Ovary (tissue), 9 donors: ENCODE measurements around the gene GRB7. TPM values are rescaled to one million over a fixed set of nuclear protein-coding genes. Genes with fewer than 3 reads are reported as not detected.

Experiments
- DNase-seq, 5 donors: peaks; one replicate each; pipeline ENCODE4 v3.0.0-alpha.2; 2019 to 2020
- H3K27ac ChIP-seq, 2 donors: fragments of 200-600 bp; one replicate each; pipeline versions ENCODE4 v1.5.1 to v1.8.0; 2019 to 2022
- H3K27me3 ChIP-seq: fragments of 200-600 bp; one replicate; pipeline ENCODE4 v1.8.0; 2022
- H3K36me3 ChIP-seq: fragments of 200-600 bp; sonication (generic); one replicate; pipeline ENCODE4 v1.5.1; 2019
- H3K4me1 ChIP-seq: one replicate; pipeline ENCODE4 v1.8.1; 2013; ENCODE audit warnings: mild to moderate bottlenecking, moderate library complexity; ENCODE audit not compliant: insufficient read depth
- H3K4me3 ChIP-seq: fragments of 200-600 bp; sonication (generic); one replicate; pipeline ENCODE4 v1.5.1; 2017
- H3K9me3 ChIP-seq, 2 donors: fragments of 200-600 bp in 1 of 2; sonication (generic) in 1 of 2; one replicate each; pipeline versions ENCODE4 v1.5.1 to v1.8.1; 2013 to 2019; ENCODE audit warnings: mild to moderate bottlenecking in 1 of 2, moderate library complexity in 1 of 2
- CTCF ChIP-seq, 3 donors: fragments of 450-650 bp in 2 of 3; fragments of 200-600 bp in 1 of 3; IDR thresholded peaks; one replicate each; pipeline versions ENCODE4 v1.5.1 to v1.8.0; 2016 to 2022; ENCODE audit warnings: antibody characterized with exemption in 3 of 3, mild to moderate bottlenecking in 1 of 3
- EP300 ChIP-seq: sonication (generic); formaldehyde crosslinking; IDR thresholded peaks from one replicate; pipeline ENCODE4 v1.6.1; 2017; ENCODE audit warnings: antibody characterized with exemption
- POLR2A ChIP-seq: fragments of 450-650 bp; IDR thresholded peaks from one replicate; pipeline ENCODE4 v1.6.1; 2017; ENCODE audit warnings: antibody characterized with exemption, mild to moderate bottlenecking, moderate library complexity
- WGBS, 3 donors: extraction: QIAGEN DNeasy Blood & Tissue Kit in 1 of 3; methylation state at CpG; one replicate each; pipeline versions ENCODE4 v1.1.5 to v1.1.7; 2013 to 2017; 5-methylcytosine and 5-hydroxymethylcytosine counted together
- intact Hi-C, 4 donors: fragments of 100-400 bp; cut with DNase I; formaldehyde crosslinking; loops; one replicate each; pipeline versions ENCODE4 v1.11.0 to v1.15.1; 2022 to 2023
- polyA plus RNA-seq, 2 donors: library from polyadenylated mRNA; stranded (reverse); fragments of 200-250 nt in 1 of 2; fragments of 350-450 nt in 1 of 2; fragmentation: Illumina TruSeq in 1 of 2; extraction: RNeasy Lipid Tissue Mini Kit (QIAGEN cat#74804) in 1 of 2; gene quantifications; one replicate each; pipeline ENCODE4 v1.2.3, GENCODE V29; 2013 to 2014
- total RNA-seq, 7 donors: library from RNA; depleted of rRNA in 2 of 7; stranded (reverse); fragments of >200 nt in 2 of 7; fragmentation: NEBNext Ultra II Directional in 3 of 7; extraction: Animal tissue kit (Norgen Biotek cat#: 25700) in 3 of 7; gene quantifications; one replicate each; pipeline versions ENCODE4 v1.1.0 to v1.2.4, GENCODE V29; 2016 to 2023
- donor health status: DM: no; HTN: no; CAD: no; lungs with moderate emphysema.
- donor health status: DM: no; HTN: no; CAD: no.
- donor health status: Bipolar disorder and iron deficiency.
- donor health status: DM: yes; HTN: yes; CAD: no.
- donor health status: DM: no; HTN: no; CAD: no.
- donor health status: DM: yes; HTN: yes; CAD: no.

The GRB7 gene
- total and polyA plus RNA-seq, 9 donors: 0.23 to 63.0 (median 2.1) TPM

GRCh38 chr17:39716879-39717536, 20.7 kb upstream of the GRB7 start:
- no peaks in the 10 kb centered on the region for H3K9me3 ChIP-seq
- no peaks in the 10 kb centered on the region for H3K27me3 ChIP-seq
- no peak overlapping the region for H3K4me3 ChIP-seq
- TF ChIP-seq POLR2A: no peak
- TF ChIP-seq CTCF (IDR thresholded peaks at IDR 0.05): no peak
- TF ChIP-seq EP300: no peak
- no peak overlapping the region for H3K27ac ChIP-seq
- H3K4me1 ChIP-seq: no peaks in the 10 kb centered on the region
- no peaks in the 10 kb centered on the region for H3K36me3 ChIP-seq
- 80 to 83% (median 83%) methylated on average over 11 of the region's 11 CpGs for WGBS, 3 donors
- no peak for DNase-seq
- intact Hi-C loops: no loop called here

- no peak for DNase-seq
- H3K36me3 ChIP-seq: no peaks in the 10 kb centered on the region
- 81 to 84% (median 83%) methylated on average over 6 of the region's 6 CpGs for WGBS, 3 donors
- H3K4me3 ChIP-seq: no peak overlapping the region
- no peaks in the 10 kb centered on the region for H3K9me3 ChIP-seq
- intact Hi-C loops: no loop called here
- TF ChIP-seq CTCF (IDR thresholded peaks at IDR 0.05): no peak
- no peak for TF ChIP-seq POLR2A
- TF ChIP-seq EP300: no peak
- H3K4me1 ChIP-seq: no peaks in the 10 kb centered on the region
- no peak overlapping the region for H3K27ac ChIP-seq
- H3K27me3 ChIP-seq: no peaks in the 10 kb centered on the region
These were observed 20.1 kb upstream of the GRB7 start for GRCh38 chr17:39717660-39718059.

GRCh38 chr17:39719563-39720355, 18.0 kb upstream of the GRB7 start:
- intact Hi-C loops: no loop called here
- H3K27me3 ChIP-seq: no peaks in the 10 kb centered on the region
- no peak overlapping the region for H3K27ac ChIP-seq
- no peak for DNase-seq
- H3K9me3 ChIP-seq: no peaks in the 10 kb centered on the region
- H3K36me3 ChIP-seq: no peaks in the 10 kb centered on the region
- H3K4me1 ChIP-seq: no peaks in the 10 kb centered on the region
- H3K4me3 ChIP-seq: no peak overlapping the region
- TF ChIP-seq EP300: no peak
- no peak for TF ChIP-seq CTCF (IDR thresholded peaks at IDR 0.05)
- no peak for TF ChIP-seq POLR2A
- WGBS, 3 donors: 82 to 96% (median 84%) methylated on average over 7 of the region's 7 CpGs

- H3K4me3 ChIP-seq: no peak overlapping the region
- no peak overlapping the region for H3K27ac ChIP-seq
- intact Hi-C loops: no loop called here
- no peaks in the 10 kb centered on the region for H3K36me3 ChIP-seq
- H3K9me3 ChIP-seq: no peaks in the 10 kb centered on the region
- no peaks in the 10 kb centered on the region for H3K4me1 ChIP-seq
- WGBS, 3 donors: 88 to 95% (median 92%) methylated on average over 6 of the region's 6 CpGs
- H3K27me3 ChIP-seq: no peaks in the 10 kb centered on the region
- TF ChIP-seq CTCF (IDR thresholded peaks at IDR 0.05): no peak
- no peak for TF ChIP-seq POLR2A
- TF ChIP-seq EP300: no peak
- no peak for DNase-seq
These were observed 15.6 kb upstream of the GRB7 start for GRCh38 chr17:39722104-39722503.
